HG03045 (cell line): ENCODE data around the gene CIDEB.
A peak's percentile ranks its signal among the peaks of the same experiment; 100 is the strongest.
"Not testable (repeated sequence)": the region's sequence is repeated elsewhere in the genome, so short reads cannot be mapped to it uniquely, and the experiment has no call there.

Experiments
- ATAC-seq: cut with Tn5 transposase; IDR thresholded peaks from one replicate; pipeline ENCODE4 v1.9.1; 2021; ENCODE audit warnings: mild to moderate bottlenecking, moderate library complexity; ENCODE audit not compliant: unreplicated experiment

The CIDEB gene

GRCh38 chr14:24332268-24332993 is 24.7 kb upstream of the CIDEB start:
- peak; percentile 66 for ATAC-seq

DNA sequence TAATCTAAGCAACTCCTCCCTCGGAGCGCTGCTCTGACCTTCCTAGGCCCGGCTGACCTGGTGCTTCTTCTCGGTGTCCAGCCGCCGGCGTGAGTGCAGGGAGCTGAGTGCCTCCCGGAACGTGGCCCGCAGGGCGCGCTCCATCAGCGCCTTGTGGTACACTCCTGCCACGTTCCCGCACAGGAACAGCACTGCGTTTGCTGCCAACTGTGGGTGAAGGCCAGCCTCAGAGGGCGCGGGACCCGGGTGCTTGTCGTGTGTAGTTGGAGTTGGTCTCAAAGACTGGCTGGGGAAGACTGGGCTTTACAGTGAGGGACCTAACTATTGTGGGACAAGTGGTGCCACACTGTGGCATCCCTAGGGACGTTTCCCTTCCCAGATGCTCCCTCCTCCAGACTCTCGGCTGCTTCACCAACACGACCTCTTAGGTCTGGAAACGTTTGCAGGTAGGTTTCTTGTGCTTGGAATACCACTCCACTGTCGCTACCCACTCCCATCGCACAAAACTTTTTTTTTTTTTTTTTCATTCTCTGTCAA is 24.0 kb upstream of the CIDEB start:
- no peak for ATAC-seq

DNA sequence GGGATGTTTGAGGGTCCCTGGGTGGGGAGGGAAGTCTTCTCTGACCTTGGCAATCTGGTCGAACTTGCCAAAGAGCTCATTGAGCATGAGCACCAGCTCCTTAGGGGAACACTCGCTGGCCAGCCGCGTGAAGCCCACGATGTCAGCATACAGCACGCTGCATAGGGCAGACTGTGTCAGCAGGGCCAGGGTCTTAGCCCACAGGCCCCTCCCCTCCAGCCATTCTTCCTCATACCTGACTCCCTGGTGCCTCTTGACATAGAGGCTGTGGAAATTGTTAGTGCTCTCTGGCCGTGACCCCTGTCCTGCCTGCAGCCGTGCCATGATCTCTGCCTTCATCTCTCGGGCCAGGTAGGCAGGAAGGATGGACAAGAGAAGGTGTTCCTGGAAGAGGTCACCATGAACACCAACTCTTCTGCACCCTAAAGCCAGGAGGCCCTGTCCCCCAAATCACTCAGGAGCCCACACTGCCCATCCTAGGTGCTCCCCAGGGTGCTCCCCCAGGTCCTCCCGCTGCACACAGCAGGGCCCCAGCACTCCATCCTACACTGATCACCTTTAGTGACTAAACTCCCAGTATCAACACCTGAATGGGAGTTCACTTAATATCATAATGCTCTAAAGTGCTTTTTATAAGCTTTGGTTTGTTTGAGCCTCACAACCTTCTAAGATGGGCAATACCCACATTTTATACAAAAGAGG is 23.3 kb upstream of the CIDEB start:
- ATAC-seq, result no peak

- ATAC-seq, result no peak
Measured at GRCh38 chr14:24329736-24330135, 22.0 kb upstream of the CIDEB start.

DNA sequence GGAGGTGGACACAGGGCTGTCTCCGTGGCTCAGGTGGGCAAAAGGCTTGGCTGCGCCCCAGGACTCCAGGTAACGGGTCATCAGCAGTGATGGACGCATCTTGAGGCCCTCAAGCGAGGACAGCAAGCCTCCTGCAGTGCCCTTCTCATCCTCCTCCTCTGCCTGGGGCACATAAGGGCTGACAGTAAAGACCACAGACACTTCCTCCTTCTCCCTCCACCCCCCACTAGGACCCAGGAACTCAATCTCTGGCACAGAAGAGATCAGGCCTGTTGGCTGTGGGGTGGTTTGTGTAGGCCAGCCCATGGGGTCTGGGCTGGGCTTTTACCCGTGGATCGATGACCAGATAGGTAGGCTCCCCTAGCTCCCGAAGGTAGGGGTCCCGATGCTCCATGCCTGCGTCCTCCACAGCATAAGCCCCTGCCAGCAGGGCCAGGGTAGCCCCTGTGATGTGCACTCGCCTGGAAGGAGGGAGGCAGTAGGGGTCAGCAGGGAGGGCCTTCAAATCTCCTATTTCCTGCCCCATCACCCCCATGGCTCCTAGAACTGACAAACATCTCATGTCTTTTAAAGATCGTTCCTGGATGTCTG is 21.4 kb upstream of the CIDEB start:
- ATAC-seq, result no peak

DNA sequence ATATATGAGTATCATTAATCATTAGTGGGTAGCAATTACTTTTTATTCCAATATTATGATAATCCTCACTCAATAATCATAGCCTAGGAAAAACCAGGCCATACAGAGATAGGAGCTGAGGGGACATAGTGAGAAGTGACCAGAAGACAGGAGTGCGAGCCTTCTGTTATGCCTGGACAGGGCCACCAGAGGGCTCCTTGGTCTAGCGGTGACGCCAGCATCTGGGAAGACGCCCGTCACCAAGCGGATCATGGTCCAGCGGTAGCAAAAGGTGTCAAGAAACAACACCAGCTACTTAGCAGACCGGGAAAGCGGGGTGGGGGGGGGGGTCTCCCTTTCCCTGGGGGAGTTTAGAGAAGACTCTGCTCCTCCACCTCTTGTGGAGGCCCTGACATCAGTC is 20.1 kb upstream of the CIDEB start:
- ATAC-seq, result not testable (repeated sequence)

DNA sequence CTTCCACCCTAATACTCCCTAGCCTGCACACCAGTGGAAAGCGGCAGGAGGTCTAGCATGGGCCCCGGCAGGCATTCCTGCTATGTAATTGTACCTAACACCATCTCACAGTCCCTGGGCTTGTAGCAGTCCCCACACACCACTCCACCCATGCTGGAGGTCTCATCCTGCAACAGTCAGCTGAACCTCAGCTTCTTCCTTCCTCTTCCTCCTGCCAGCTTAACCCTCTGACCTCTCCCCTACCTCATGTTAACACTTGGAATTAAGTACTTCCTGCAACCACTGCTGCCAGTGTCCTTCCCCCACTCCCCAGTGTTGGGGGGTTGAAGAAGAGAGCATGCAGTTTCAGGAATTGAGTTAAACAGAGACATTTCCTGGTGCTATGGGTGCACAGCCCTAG is 19.5 kb upstream of the CIDEB start:
- no peak for ATAC-seq

- no peak for ATAC-seq
Measured at GRCh38 chr14:24325963-24326362, 18.2 kb upstream of the CIDEB start.

DNA sequence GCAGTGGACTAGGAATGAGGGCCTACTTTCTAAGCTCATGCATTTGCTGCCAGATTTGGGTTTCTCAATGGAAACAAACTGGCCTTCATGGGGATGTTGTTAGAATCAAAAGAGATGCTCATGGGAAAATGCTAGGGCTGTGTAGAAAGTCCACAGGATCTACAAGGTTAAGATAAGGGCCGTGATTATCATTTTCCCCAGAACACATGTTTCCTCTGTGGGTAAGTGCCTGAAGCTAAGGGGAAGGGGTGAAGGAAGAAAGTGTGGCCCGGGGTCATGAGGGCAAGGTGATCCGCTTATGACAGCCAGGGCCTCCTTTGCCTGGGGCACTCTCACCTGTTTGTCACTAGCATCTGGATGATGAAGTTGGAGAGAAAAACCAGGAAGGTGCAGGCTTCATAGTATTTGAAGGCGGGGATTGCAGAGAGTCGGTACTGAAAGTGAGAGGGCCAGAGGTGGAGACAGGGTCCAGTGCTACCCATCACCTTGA is 17.3 kb upstream of the CIDEB start:
- ATAC-seq, result no peak

GRCh38 chr14:24324024-24324423 is 16.2 kb upstream of the CIDEB start:
- no peak for ATAC-seq

- ATAC-seq, result no peak
Measured at GRCh38 chr14:24323341-24323740, 15.6 kb upstream of the CIDEB start.

DNA sequence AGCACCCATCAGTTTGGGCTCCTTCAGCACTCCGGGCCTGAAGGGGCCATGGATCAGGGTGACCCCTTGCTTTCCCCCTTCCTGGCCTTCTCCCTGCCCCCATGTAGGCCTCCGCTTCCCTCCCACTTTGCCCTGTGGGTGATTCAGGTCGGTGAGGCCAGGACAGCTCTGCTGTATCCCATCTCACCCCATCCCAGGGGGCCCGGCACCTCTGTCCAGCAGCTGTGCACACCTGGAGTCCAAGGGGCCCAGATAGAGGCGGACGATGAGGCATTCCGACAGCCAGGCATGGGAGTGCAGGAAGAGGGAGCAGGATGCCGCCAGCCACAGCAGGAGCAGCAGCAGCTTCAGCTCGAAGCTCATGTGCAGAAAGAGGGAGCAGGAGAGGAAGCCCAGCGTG is 14.9 kb upstream of the CIDEB start:
- no peak for ATAC-seq

GRCh38 chr14:24321212-24321975 is 13.6 kb upstream of the CIDEB start:
- no peak for ATAC-seq

GRCh38 chr14:24317141-24317928 is 9.6 kb upstream of the CIDEB start:
- no peak for ATAC-seq

GRCh38 chr14:24316597-24316950 is 8.8 kb upstream of the CIDEB start:
- no peak for ATAC-seq

DNA sequence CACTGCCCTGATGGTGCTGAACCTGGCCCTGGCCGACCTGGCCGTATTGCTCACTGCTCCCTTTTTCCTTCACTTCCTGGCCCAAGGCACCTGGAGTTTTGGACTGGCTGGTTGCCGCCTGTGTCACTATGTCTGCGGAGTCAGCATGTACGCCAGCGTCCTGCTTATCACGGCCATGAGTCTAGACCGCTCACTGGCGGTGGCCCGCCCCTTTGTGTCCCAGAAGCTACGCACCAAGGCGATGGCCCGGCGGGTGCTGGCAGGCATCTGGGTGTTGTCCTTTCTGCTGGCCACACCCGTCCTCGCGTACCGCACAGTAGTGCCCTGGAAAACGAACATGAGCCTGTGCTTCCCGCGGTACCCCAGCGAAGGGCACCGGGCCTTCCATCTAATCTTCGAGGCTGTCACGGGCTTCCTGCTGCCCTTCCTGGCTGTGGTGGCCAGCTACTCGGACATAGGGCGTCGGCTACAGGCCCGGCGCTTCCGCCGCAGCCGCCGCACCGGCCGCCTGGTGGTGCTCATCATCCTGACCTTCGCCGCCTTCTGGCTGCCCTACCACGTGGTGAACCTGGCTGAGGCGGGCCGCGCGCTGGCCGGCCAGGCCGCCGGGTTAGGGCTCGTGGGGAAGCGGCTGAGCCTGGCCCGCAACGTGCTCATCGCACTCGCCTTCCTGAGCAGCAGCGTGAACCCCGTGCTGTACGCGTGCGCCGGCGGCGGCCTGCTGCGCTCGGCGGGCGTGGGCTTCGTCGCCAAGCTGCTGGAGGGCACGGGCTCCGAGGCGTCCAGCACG is 8.2 kb upstream of the CIDEB start:
- no peak for ATAC-seq

DNA sequence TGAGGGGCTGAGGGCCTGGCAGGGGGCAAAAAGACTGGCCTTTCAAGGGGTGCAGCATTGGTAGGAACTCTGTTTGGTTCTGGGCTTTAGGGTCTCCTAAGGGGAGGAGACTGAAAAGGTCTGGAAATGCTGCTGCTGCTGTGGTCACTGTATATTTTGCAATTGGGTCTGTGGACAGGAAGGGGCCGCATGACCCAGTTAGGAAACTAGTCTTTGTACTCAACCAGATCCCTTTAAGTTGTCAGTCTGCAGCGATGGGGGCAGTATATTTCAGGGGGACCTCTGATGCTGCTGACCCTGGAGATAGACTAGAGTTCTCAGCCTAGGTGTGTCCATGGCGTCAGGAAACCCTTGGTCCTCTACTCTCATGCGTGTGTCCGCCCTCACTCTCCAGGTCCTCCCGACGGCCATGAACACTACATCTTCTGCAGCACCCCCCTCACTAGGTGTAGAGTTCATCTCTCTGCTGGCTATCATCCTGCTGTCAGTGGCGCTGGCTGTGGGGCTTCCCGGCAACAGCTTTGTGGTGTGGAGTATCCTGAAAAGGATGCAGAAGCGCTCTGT is 7.5 kb upstream of the CIDEB start:
- ATAC-seq, result no peak

DNA sequence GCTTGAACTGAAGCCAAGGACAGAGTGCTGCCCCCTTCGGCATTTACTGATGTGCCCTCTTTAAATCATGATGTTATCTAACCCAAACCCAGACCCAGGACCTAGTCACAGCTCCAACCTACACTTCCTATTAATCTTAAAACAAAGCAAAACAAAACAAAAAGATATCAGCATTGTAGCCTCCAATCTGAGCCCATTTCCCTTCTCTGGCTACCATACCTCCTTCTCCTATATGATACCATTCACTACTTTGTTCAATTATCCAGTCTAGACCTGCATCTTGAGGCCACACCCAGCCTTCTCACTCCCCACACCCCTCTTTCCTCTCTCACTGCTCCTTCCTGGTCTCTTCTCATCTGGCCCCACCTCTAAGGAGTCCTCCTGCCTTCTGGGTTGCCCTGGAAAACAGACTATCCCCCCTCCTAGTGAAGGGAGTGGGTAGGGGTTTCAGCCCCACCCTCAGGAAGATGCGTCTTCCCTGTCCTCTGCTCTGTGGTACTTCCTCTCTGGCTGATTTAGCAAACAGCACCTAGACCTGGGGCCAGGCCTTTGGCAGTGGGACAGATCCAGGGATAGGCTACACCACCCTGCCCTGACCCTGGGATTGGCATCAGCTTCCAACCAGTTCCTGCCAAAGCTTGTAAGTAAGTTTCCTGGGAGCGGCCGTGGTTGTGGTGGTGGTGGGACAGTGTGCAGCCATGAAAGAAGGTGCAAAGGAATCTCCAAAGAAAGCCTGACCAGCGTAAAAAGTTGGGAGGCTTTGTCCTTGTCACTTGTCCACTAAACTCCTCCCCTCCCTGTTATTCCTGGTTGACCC is 6.8 kb upstream of the CIDEB start:
- ATAC-seq, result no peak
